ENCODE measurements around the gene CDH13. TPM values are rescaled to one million over a fixed set of nuclear protein-coding genes. Genes with fewer than 3 reads are reported as not detected.

Gene CDH13
- total RNA-seq, 1 donor, result 102 TPM

- no peak for DNase-seq (ENCODE audit: insufficient read length, low spot score, missing footprints)
- H3K36me3 ChIP-seq (ENCODE audit: insufficient read depth, low read length), result no peaks in the 10 kb centered on the region
Measured at GRCh38 chr16:83374979-83375378, 748.2 kb downstream of the CDH13 start.

GRCh38 chr16:83389751-83390150 lies 763.0 kb downstream of the CDH13 start:
- Histone ChIP-seq H3K4me3 (ENCODE audit: insufficient read depth, low read length) (no peak overlapping the region), H2AFZ (ENCODE audit: low read length) (no peak overlapping the region), H3K36me3 (ENCODE audit: insufficient read depth, low read length) (no peaks in the 10 kb centered on the region), H3K4me2 (ENCODE audit: insufficient read depth, low read length) (no peak overlapping the region), H3K27ac (ENCODE audit: low read depth, low read length) (no peak overlapping the region), H3K27me3 (ENCODE audit: insufficient read depth, low read length) (no peaks in the 10 kb centered on the region), H3K79me2 (ENCODE audit: insufficient read depth, low read length) (no peaks in the 10 kb centered on the region), H3K9me3 (ENCODE audit: low read depth, low read length) (no peaks in the 10 kb centered on the region), H3K4me1 (ENCODE audit: insufficient read depth, low read length) (peaks cover 6% of the 10 kb centered on the region), H4K20me1 (ENCODE audit: insufficient read depth, low read length) (no peaks in the 10 kb centered on the region)
- TF ChIP-seq CTCF (IDR thresholded peaks at IDR 0.05; ENCODE audit: extremely low read depth, low read depth, low read length), result no peak
- DNase-seq (ENCODE audit: insufficient read length, low spot score, missing footprints), result no peak

More at GRCh38 chr16:83374979-83375378, 748.2 kb downstream of the CDH13 start:
- Histone ChIP-seq H2AFZ (ENCODE audit: low read length) (no peak overlapping the region), H3K9me3 (ENCODE audit: low read depth, low read length) (no peaks in the 10 kb centered on the region), H3K4me3 (ENCODE audit: insufficient read depth, low read length) (no peak overlapping the region), H4K20me1 (ENCODE audit: insufficient read depth, low read length) (no peaks in the 10 kb centered on the region), H3K4me2 (ENCODE audit: insufficient read depth, low read length) (no peak overlapping the region), H3K27me3 (ENCODE audit: insufficient read depth, low read length) (no peaks in the 10 kb centered on the region), H3K79me2 (ENCODE audit: insufficient read depth, low read length) (no peaks in the 10 kb centered on the region), H3K27ac (ENCODE audit: low read depth, low read length) (no peak overlapping the region), H3K4me1 (ENCODE audit: insufficient read depth, low read length) (no peaks in the 10 kb centered on the region)
- TF ChIP-seq CTCF (IDR thresholded peaks at IDR 0.05; ENCODE audit: extremely low read depth, low read depth, low read length), result no peak

GRCh38 chr16:83390759-83391158 lies 764.0 kb downstream of the CDH13 start:
- TF ChIP-seq CTCF (IDR thresholded peaks at IDR 0.05; ENCODE audit: extremely low read depth, low read depth, low read length), result no peak
- H4K20me1 ChIP-seq (ENCODE audit: insufficient read depth, low read length), result no peaks in the 10 kb centered on the region
- no peak overlapping the region for H3K27ac ChIP-seq (ENCODE audit: low read depth, low read length)
- peaks cover 6% of the 10 kb centered on the region for H3K4me1 ChIP-seq (ENCODE audit: insufficient read depth, low read length)
- H3K27me3 ChIP-seq (ENCODE audit: insufficient read depth, low read length), result no peaks in the 10 kb centered on the region
- H3K4me3 ChIP-seq (ENCODE audit: insufficient read depth, low read length), result no peak overlapping the region
- DNase-seq (ENCODE audit: insufficient read length, low spot score, missing footprints), result peak; percentile 37
- H3K9me3 ChIP-seq (ENCODE audit: low read depth, low read length), result no peaks in the 10 kb centered on the region
- H3K79me2 ChIP-seq (ENCODE audit: insufficient read depth, low read length), result no peaks in the 10 kb centered on the region
- no peaks in the 10 kb centered on the region for H3K36me3 ChIP-seq (ENCODE audit: insufficient read depth, low read length)
- H2AFZ ChIP-seq (ENCODE audit: low read length), result peak overlapping the region; percentile 5
- H3K4me2 ChIP-seq (ENCODE audit: insufficient read depth, low read length), result no peak overlapping the region

- no peaks in the 10 kb centered on the region for H3K36me3 ChIP-seq (ENCODE audit: insufficient read depth, low read length)
- H3K27me3 ChIP-seq (ENCODE audit: insufficient read depth, low read length), result no peaks in the 10 kb centered on the region
- no peak overlapping the region for H2AFZ ChIP-seq (ENCODE audit: low read length)
- H3K9me3 ChIP-seq (ENCODE audit: low read depth, low read length), result no peaks in the 10 kb centered on the region
- no peak for DNase-seq (ENCODE audit: insufficient read length, low spot score, missing footprints)
- H4K20me1 ChIP-seq (ENCODE audit: insufficient read depth, low read length), result no peaks in the 10 kb centered on the region
- no peak for TF ChIP-seq CTCF (IDR thresholded peaks at IDR 0.05; ENCODE audit: extremely low read depth, low read depth, low read length)
- no peak overlapping the region for H3K4me2 ChIP-seq (ENCODE audit: insufficient read depth, low read length)
- peaks cover 6% of the 10 kb centered on the region for H3K4me1 ChIP-seq (ENCODE audit: insufficient read depth, low read length)
- peak overlapping the region; percentile 58 for H3K27ac ChIP-seq (ENCODE audit: low read depth, low read length)
- no peak overlapping the region for H3K4me3 ChIP-seq (ENCODE audit: insufficient read depth, low read length)
- no peaks in the 10 kb centered on the region for H3K79me2 ChIP-seq (ENCODE audit: insufficient read depth, low read length)
Measured at GRCh38 chr16:83392743-83393142, 766.0 kb downstream of the CDH13 start.
